GF-D8 (cell line): ENCODE measurements around the gene CCDC47.

Experiments
- DNase-seq: peaks from one replicate; lab custom pipeline; 2025; lab: John Stamatoyannopoulos, UW

The CCDC47 gene

DNA sequence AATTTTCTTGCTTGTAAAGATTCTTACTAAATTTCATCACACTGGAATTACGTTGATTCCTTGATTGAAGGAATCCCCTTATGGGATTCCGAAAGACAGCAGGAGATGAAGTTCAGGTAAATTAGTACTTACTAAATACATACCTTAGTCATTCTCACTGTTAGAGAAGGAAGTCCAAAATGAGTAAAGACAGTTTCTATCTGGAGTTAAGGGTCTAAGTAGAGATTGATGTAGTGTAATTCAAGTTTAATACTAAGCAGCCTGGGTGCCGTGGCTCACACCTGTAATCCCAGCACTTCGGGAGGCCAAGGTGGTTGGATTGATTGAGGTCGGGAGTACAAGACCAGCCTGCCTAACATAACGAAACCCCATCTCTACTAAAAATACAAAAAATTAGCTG is 10.1 kb upstream of the CCDC47 start:
- DNase-seq: no peak

DNA sequence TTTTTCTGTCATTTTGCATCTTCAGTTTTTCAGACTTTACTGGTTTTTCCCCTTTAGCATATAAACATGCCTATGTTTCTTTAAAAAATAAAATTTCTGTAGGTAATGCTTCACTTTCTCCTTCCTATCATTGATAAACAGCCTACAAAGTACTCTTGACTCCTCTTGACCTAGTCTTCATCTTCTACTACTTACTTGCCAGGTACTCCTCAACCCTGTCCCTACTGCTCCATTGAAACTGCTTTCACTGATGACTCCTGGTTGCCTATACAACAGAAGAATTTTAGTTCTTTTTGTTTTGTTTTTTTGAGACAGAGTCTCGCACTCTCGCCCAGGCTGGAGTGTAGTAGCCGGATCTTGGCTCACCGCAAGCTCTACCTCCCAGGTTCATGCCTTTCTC is 7.5 kb upstream of the CCDC47 start:
- no peak for DNase-seq

DNA sequence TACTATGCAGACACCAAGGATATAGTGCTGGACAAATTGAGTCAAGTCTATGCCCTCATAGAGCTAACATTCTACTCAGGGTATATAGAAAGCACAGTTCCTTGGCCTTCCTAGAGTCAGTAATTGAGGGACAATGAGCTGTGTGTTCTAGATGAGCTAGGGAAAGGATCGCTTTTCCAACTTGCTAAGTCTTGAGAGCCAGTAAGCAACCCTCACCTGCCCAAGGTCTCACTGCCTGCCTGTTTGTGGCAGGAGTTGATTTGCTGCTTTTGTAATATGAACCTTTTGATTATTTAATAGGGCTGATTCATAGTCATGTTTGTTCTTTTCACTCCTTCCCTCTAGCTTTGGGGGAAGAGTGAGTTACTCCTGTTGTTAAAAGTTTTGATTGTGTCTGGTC is 7.1 kb upstream of the CCDC47 start:
- no peak for DNase-seq

DNA sequence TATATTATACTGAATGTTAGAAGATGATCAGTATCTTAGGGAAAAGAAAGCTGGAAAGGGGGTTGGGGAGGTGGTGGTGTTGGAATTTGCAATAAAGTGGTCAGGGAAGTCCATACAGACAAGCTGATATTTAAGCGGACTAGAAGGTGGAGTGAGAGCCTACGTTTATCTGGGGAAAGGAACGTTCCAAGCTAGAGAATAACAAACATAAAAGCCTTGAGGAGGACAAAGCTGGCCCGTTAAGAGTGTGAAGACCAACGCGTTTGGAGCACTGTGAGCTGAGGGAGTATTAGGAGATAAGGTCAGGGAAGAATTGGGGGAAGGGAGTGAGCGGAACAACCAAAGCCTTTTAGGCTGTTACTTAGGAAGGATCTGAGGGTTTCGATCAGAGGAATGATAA is 2.0 kb upstream of the CCDC47 start:
- DNase-seq: no peak

DNA sequence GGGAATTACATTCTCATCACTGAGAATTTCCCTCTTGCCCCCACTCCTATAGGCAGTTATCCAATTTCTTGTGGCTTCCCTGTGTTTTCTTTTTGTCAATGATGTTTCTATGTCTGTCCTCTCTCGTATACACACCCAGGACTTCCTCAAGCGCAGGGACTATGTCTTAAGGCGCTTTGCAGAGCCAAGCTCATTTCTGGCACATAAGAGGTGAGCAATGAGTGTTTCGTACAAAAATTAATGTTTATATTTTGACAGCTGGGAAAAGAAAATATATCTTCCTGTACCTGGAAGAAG is 1.5 kb upstream of the CCDC47 start:
- peak; percentile 16 for DNase-seq

DNA sequence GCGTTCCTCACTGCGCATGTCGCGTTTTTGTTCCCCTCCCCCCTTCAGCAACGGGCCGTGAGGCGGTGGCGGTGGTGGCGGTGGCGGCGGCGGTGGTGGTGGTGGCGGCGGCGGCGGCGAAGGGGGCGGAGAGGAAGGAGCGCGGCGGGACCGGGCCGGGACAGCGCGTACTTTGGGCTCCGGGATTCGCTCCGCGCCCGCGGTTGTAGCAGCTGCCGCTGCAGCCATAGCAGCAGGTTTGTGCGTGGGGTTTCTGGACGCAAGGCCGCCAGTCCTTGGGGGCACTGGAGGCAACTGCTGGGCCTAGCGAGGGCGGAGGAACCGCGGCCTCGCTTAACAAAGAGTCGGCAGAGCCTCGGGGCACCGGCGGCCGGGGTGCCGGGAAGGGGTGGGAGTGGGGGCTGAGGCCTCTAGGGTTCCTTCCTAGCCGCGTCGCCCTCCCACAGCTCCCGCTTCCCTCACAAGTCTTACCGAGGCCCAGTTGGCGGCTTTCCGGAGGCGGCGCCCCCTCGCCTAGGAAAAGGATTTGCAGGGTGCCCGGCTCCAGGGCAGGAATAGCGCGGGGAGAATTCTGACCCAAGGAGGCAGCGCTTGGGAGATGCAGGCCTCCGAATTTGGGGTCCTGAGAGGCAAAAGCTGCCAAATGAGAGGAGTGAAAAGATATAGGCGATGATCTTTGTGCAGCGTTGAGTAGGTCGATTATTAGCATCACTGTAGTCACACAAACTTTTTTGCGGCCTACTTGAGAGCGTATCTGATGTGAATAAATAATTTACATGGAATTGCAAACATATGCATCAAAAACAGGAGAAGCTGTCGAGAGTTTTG is 958 bp upstream of the CCDC47 start, which contains the start of gene DDX42:
Gene DDX42, plus strand, starts transcription at position 30 of the 828 bp plus-strand sequence. CDS start 12,880 bp downstream, outside the sequence.
- DNase-seq: no peak

DNA sequence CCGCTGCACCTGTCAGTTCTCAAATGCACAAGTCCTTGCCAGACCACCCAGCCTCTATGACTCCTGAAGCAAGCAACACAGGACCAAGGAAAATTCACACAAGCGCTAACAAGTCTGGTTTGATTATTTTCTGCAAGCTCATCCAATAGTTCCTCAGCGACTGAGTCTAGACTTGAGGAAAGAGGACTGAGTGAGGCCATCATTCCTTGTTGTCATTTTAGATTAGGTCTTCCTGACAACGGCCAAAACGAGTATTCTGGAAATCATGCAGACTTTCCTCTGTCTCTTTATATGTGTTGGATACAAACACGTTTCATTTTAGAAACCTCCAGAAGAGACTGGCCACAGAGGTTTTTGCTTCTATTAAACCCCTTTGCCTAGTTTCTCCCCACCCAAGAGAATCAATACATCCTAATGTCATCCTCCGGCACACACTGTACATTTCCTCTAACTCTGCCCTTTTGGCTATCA is 561 bp downstream of the CCDC47 start:
- no peak for DNase-seq

DNA sequence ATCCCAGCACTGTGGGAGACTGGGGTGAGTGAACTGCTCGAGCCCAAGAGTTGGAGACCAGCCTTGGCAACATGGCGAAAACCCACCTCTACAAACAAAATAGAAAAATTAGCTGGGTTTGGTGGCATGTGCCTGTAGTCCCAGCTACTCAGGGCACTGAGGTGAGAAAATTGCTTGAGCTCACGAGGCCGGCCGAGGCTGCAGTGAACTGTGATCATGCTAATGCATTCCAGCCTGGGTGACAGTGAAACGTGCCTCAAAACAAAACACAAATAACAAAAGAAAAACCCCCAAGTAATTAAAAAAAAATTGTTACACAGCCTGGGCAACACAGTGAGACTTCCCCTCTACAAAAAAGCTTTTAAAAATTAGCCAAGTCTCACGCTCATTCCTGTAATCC is 5.0 kb downstream of the CCDC47 start:
- no peak for DNase-seq

DNA sequence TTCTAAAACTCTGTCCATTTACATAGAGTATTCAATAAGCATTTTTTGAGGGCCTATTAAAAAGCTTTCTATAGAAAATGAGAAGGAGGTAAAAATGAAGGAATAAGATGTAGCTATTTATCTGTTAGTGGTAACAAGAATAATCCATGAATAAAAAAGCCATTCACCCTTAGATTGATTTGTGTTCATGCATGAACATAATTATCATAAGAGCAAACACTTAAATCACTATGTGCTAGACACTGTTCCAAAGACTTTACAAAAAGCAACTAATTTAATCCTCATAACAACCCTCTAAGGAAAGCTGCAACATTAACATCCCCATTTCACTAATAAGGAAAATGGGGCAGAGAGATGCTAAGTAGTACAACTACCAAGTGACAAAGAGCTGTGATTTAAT is 6.6 kb downstream of the CCDC47 start:
- no peak for DNase-seq

DNA sequence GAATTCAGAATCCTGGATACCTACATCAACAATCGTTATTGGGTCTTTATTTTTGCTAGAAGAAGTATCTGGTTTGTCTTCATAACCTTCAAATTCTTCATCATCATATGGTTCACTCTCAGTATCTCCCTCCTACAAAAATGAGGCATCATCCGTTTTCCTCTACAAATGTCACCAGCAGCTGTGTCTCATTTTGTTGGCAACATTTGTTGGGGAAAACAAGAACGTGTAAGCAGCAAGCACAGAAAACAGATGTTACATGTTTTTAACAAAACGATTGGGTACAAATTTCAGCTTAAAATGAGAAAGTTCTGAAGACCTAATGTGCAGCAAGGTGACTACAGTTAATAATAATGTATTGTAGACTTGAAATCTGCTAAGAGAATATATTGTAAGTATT is 8.7 kb downstream of the CCDC47 start:
- DNase-seq: no peak

DNA sequence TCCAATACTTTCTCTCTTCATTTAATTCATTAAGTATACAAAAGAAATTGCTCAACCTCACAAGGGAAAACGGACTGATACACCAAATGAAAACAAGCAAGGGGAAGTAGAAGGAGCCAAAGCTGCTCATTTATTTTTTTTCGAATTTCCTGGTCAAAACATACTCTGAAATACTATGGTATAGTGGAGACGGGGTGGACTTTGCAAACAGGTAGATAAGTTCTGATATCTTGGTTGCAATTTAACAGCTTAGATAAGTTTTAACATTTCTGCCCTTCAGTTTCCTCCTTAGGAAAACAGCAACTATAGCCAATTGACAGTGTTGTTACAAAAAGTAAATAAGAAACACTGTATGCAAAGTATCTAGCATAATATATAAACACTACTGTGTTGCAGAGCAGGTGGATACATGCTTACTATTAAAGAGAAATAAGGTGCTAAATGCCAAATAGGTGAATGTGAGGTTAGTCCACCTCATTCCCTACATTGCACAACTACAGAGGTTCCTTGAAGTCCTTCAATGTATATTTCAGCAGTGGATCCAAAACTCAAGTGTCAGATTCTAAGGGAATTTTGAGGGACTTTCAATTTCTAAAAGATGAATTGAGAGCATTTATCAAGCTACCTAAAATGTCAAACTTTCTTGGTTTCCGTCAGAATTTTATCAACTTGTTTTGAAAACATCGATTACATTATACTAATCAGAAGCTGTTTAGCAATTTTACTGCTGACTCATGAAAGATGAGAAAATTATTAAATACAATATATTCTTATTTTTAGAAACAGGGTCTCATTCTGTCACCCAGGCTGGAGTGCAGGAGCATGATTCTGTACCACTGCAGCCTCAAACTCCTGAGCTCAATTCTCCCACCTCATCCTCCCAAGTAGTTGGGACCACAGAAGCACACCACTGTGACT is 11.0 kb downstream of the CCDC47 start:
- DNase-seq: no peak

DNA sequence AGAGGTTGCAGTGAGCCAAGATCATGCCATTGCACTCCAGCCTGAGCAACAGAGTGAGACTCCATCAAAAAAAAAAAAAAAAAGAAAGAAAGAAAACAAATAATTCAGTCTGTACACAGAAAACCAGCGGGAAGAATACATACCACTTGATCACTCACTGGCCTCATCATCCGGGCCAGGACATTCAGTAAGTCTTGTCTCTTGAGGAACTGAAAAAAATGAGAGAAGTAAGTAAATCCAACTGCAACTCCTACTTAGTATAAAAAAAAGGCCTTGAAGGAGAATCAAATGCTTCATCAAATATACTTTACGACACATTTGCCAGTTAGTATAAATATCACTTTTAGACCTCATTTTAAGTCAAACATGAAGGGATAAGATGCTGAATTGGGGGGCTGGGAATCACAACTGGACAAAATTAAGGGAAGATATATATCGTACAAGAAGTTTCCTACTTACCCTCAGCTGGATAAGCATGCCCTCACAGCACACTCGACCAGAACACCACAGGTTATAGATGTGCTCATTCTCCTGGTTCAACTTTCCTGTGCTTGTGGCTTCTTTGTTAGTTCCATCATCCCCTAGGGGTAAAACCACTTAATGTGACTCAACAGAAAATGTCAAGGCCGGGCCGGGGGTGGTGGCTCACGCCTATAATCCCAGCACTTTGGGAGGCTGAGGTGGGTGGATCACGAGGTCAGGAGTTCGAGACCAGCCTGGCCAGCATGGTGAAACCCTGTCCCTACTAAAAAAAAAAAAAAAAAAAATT is 12.4 kb downstream of the CCDC47 start:
- DNase-seq: no peak

DNA sequence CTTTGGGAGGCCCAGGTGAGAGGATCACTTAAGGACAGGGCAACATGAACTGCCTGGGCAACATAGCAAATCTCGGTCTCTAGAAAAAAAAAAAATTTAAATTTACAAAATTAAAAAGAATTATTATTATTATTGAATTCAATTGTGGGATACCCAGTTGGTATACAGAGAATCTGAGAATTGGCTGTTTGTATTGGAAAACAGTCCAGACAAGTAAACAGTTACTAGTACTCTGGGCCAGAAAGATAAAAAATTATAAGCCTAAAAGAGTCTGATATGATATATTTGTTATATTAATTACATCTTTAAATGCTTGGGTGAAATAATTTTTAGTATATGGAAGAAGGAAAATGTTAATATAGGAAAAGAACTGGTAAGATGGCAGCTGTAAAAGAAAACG is 15.0 kb downstream of the CCDC47 start:
- DNase-seq: no peak

DNA sequence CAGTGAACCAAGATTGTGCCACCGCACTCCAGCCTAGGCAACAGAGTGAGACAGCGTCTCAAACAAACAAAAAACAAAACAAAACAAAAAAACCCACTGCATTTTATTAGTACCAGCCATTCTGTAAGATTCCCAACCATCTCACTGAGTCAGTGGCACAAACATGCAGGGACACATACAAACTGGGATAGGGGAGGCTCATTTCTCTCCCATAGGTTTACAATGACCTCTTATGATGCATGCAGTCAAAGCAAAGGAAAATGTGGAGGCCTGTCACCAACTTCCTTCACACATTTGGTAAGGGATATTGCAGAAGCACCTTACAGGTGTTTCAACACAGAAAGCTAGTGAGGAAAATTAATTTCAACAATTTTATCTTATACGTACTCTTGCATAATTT is 19.4 kb downstream of the CCDC47 start:
- DNase-seq: peak; percentile 12

DNA sequence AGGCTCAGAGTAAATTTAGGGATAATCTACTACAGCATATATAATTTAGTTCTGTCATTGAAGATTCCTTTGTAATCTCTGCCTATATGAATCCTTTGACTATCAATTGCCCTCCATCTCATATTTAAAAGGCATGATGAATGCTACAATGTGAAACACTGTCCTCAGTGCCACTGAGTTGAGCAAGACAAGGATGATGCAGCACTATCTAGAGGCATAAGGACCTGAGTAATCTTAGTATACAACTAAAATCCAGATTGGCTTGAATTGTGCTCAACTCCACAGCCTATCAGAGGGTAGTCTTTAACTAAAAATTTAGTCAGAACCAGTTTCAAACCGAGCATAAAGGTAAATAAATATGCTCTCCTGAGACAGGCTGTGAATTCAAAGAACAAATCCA is 20.2 kb downstream of the CCDC47 start:
- peak; percentile 16 for DNase-seq

DNA sequence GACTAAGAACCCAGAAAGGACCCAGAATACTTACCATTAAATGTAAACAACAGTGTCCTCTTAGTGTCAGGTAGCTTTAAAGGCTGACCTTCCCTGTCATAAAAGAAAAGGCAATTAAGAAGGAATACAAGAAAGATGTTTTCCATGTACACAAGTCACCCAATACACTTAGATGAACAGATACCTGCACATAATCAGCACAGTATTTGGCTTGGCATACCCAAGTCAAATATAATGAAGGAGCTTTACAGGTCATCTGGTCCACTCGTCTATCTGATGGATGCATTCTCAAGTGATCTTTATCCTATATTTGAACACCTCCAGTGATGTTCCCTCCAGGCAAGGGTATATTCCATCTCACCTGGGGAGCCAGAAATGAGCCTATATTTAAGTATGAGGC is 20.7 kb downstream of the CCDC47 start:
- no peak for DNase-seq

DNA sequence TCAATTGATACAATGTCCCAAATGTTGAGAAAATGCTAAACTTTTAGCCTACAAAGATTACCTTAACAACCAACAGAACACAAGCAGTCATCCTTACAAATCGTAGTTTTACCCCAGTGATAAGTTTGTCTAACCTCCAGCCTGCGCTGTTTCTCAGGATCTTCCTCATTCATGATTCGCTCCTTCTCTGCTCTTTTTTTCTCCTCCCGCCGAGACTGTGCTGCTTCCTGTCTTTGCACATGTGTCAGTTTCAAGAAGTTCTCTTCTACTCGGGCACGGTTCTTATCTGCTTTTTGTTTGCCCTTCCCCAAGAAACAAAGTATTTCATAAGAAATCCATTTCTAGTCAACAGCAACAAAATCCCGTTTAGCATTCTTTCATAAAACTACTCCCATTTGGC is 21.6 kb downstream of the CCDC47 start:
- peak; percentile 71 for DNase-seq

DNA sequence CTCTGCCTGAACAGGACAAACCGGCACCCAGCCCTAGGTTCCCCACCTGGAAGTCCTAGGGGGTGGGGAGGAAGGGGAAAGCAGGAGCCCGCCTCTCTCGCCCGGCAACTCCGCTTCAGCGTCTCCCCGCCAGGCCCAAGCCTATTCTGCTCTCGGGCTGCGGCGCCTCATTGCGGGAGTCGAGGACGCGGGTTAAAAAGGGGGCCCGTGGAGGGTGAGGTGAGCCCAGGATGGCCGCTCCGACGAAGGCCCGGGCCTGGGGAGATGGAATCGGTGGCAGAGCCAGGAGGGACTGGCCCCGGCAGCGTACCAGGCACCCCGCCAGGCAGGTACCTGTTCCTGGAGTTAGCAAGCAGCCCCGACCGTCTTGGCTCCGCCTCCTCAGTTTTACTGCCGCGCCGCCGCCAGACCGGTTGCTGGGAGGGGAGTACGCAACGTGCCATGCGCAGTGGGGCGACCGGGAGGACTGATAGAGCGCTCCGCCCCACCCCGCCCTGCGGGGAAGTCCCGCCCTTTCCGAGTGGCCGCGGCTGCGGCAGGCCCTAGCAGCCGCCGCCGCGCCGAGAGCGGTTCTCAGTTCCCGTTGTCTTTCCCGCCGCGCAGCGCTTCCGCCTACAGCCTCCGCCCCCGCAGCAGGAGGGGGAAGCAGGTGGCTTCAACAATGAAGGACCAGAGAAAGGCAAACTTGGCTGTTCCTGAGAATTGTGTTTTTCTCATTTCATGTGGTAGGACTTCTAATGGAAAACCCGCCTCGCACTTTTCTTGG is 31.8 kb downstream of the CCDC47 start, which contains the start of gene STRADA:
Gene STRADA, minus strand, starts transcription at position 392 of the 766 bp plus-strand sequence. CDS start 13,430 bp downstream, outside the sequence.
- DNase-seq: peak; percentile 96

DNA sequence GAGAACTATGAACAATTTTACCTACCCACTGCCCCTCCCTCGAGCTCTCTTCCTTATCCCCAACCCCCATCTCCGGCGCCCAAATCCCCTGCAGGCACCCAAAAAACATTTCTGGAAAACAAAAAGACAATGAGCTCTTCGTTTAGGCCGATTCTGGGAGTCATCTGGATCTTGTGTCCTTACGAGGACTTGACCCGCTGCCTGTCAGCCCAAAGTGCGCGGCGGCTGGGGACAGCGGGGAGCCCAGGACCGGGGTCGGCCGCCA is 32.3 kb downstream of the CCDC47 start:
- DNase-seq: no peak

DNA sequence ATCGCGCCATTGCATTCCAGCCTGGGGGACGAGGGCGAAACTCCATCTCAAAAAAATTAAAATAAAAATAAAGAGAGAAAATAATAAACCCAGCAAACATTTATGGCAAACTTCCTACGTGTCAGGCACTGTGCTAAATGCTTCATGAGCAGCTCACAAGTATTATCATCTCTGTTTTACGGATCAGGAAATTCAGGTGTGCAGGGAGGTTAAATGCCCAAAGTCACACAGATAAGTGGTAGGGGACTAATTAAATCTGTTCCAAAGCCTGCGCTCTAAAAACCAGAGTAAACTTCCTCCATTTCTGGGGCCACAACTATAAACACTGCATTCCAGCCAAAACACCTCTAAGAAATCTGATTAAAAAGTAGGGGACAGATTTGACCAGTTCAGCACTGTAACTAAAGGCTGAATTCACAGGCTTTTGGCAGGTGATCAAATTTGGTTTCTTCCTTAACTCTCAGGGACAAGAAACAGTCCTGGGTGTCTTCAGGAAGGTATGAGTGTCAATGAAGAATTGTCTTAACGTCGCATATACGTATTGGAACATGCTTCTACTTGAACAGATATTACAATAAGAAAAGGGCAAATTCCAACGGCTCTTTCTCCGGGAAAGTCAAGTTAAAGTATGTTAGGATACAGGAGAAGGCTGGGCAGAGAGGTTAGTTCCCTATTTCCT is 32.8 kb downstream of the CCDC47 start:
- DNase-seq: peak; percentile 33

DNA sequence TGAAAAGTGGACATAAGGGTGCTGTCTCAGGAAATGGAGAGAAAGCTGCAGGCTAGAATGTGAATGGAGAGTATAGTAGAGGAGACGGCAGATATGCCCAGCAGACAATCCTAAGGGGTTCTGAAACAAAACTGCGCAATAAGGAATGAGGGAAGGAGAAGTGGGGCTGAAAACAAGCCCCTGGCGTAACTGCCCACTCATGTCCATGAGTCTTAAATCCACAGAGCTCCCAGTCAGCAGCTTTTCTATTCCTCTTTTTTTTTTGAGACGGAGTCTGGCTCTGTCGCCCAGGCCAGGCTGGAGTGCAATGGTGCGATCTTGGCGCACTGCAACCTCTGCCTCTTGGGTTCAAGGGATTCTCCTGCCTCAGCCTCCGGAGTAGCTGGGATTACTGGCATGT is 37.7 kb downstream of the CCDC47 start:
- no peak for DNase-seq
